MM.1S (cell line): ENCODE measurements around the gene GPR179.
A peak's percentile ranks its signal among the peaks of the same experiment; 100 is the strongest.
"Not testable (repeated sequence)": the region's sequence is repeated elsewhere in the genome, so short reads cannot be mapped to it uniquely, and the experiment has no call there.

Source experiments
- DNase-seq: peaks from one replicate; pipeline ENCODE4 v3.0.0-alpha.2; 2015
- H2AFZ ChIP-seq: fragments of 300-600 bp; sonication (generic); 2 replicates; pipeline ENCODE4 v1.6.0; 2016; ENCODE audit warnings: antibody characterized with exemption, low read length
- H3F3A ChIP-seq: fragments of 300-600 bp; sonication (generic); 2 replicates; pipeline ENCODE4 v1.6.1; 2016; ENCODE audit warnings: mild to moderate bottlenecking, antibody characterized with exemption, low read length, moderate library complexity, mixed read lengths; ENCODE audit not compliant: insufficient read depth
- H3K27ac ChIP-seq: fragments of 300-600 bp; sonication (generic); 2 replicates; pipeline ENCODE4 v1.5.1; 2016; ENCODE audit warnings: mild to moderate bottlenecking, low read length
- H3K27me3 ChIP-seq: fragments of 300-600 bp; sonication (generic); replicated peaks from 2 replicates; pipeline ENCODE4 v1.6.0; 2016; ENCODE audit warnings: low read length; ENCODE audit not compliant: insufficient read depth
- H3K36me3 ChIP-seq: fragments of 300-600 bp; sonication (generic); replicated peaks from 2 replicates; pipeline ENCODE4 v1.6.1; 2016; ENCODE audit warnings: mild to moderate bottlenecking, low read length, mixed read lengths; ENCODE audit not compliant: insufficient read depth
- H3K4me1 ChIP-seq: fragments of 300-600 bp; sonication (generic); 2 replicates; pipeline ENCODE4 v1.6.1; 2016; ENCODE audit warnings: low read length, mixed read lengths
- H3K4me2 ChIP-seq: fragments of 300-600 bp; sonication (generic); 2 replicates; pipeline ENCODE4 v1.6.0; 2016; ENCODE audit warnings: low read depth, low read length
- H3K4me3 ChIP-seq: fragments of 300-600 bp; sonication (generic); 2 replicates; pipeline ENCODE4 v1.5.1; 2016; ENCODE audit warnings: low read length, mixed read lengths
- H3K79me2 ChIP-seq: fragments of 300-600 bp; sonication (generic); 2 replicates; pipeline ENCODE4 v1.6.1; 2016; ENCODE audit warnings: mixed run types, low read length, mixed read lengths
- H3K9ac ChIP-seq: fragments of 300-600 bp; sonication (generic); 2 replicates; pipeline ENCODE4 v1.6.1; 2016; ENCODE audit warnings: low read length, mixed read lengths
- H3K9me2 ChIP-seq: fragments of 300-600 bp; sonication (generic); replicated peaks from 2 replicates; pipeline ENCODE4 v1.6.1; 2016; ENCODE audit warnings: mild to moderate bottlenecking, low read length, mixed read lengths; ENCODE audit not compliant: insufficient read depth
- H3K9me3 ChIP-seq: fragments of 300-600 bp; sonication (generic); replicated peaks from 2 replicates; pipeline ENCODE4 v1.6.1; 2016; ENCODE audit warnings: mild to moderate bottlenecking, low read length, mixed read lengths; ENCODE audit not compliant: insufficient read depth
- H4K20me1 ChIP-seq: fragments of 300-600 bp; sonication (generic); 2 replicates; pipeline ENCODE4 v1.6.1; 2016; ENCODE audit warnings: mild to moderate bottlenecking, low read length, moderate library complexity, mixed read lengths; ENCODE audit not compliant: insufficient read depth
- TF ChIP-seq, protein P1 (sequence below): fragments of 300-600 bp; sonication (generic); IDR thresholded peaks from 2 replicates; pipeline ENCODE4 v1.5.1; 2016; ENCODE audit warnings: antibody characterized with exemption, low read length, mixed read lengths

Gene GPR179

DNA sequence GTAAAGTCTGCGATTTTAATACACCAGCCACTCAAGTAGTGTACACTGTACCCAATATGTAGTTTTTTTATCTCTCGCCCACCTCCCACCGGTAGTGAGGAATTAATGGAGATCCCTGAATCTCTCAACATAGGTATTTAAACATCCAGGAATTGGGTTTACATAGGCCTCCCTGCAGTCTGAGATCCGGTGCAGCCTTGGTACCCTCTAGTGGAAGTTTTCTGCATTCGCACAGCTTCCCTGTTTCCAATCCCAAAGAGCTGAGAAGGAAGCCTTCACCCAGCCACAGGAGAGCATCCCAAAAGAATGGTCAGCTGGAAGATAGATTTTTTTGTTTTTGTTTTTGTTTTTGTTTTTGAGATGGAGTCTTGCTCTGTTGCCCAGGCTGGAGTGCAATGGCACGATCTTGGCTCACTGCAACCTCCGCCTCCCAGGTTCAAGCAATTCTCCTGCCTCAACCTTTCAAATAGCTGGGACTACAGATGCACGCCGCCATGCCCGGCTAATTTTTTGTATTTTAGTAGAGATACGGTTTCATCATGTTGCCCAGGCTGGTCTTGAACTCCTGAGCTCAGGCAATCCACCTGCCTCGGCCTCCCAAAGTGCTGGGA, 55.4 kb downstream of the GPR179 start:
- not testable (repeated sequence) for H4K20me1 ChIP-seq, H3K4me1 ChIP-seq, H3K79me2 ChIP-seq, H3K9me2 ChIP-seq, DNase-seq, H3K27ac ChIP-seq, H3K4me3 ChIP-seq, H3K36me3 ChIP-seq, H2AFZ ChIP-seq, H3K27me3 ChIP-seq, H3K9me3 ChIP-seq, H3K4me2 ChIP-seq, H3K9ac ChIP-seq, H3F3A ChIP-seq
- TF ChIP-seq, protein P1, sequence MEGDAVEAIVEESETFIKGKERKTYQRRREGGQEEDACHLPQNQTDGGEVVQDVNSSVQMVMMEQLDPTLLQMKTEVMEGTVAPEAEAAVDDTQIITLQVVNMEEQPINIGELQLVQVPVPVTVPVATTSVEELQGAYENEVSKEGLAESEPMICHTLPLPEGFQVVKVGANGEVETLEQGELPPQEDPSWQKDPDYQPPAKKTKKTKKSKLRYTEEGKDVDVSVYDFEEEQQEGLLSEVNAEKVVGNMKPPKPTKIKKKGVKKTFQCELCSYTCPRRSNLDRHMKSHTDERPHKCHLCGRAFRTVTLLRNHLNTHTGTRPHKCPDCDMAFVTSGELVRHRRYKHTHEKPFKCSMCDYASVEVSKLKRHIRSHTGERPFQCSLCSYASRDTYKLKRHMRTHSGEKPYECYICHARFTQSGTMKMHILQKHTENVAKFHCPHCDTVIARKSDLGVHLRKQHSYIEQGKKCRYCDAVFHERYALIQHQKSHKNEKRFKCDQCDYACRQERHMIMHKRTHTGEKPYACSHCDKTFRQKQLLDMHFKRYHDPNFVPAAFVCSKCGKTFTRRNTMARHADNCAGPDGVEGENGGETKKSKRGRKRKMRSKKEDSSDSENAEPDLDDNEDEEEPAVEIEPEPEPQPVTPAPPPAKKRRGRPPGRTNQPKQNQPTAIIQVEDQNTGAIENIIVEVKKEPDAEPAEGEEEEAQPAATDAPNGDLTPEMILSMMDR: peak; percentile 30

DNA sequence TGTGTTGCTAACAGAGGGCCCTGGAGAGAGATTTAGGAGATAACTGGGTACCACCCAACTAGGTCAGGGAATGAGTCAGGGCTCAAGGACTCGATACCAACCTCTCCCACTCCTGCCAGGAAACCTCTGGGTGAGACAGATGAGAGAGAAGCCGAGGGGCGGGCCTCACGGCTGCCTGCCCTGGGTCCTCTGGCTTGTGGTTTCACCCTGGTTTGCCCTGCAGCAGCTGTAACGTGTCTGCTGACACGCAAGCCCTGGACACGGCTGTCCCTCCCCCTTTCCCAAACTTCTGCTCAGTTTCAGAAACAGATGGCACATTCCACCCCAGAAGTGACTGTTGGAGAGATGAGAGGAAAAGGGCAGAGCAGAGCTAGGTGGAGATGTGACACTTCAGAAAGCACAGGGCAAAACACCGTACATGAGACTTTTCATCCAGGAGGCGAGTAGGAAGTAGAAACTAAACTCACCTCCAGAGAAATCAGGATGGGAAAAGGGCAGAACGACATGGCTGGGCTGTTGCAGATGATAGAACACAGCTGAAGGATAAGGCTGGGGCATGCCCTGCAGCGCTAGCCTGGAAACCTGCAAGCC, 57.2 kb downstream of the GPR179 start:
- H3F3A ChIP-seq, H3K9me2 ChIP-seq, H3K36me3 ChIP-seq, H3K79me2 ChIP-seq, DNase-seq, H4K20me1 ChIP-seq, H3K27me3 ChIP-seq, H3K4me3 ChIP-seq, H3K9me3 ChIP-seq, H3K4me1 ChIP-seq, H2AFZ ChIP-seq, H3K9ac ChIP-seq, H3K27ac ChIP-seq: not testable (repeated sequence)
- H3K4me2 ChIP-seq: peak overlapping the region; percentile 54

GRCh38 chr17:38285994-38286393, 57.8 kb downstream of the GPR179 start:
- H3K27me3 ChIP-seq, DNase-seq, H3K27ac ChIP-seq, H3K79me2 ChIP-seq, H3K4me2 ChIP-seq, H3K36me3 ChIP-seq, H3K9me3 ChIP-seq, H3K4me1 ChIP-seq, H3K9ac ChIP-seq, H3K4me3 ChIP-seq, H3K9me2 ChIP-seq, H4K20me1 ChIP-seq, H3F3A ChIP-seq, H2AFZ ChIP-seq: not testable (repeated sequence)
